WTC11 (cell line): Measurements from ENCODE around the gene PLPP7. TPM values are rescaled to one million over a fixed set of nuclear protein-coding genes. Genes with fewer than 3 reads are reported as not detected.
A peak's percentile ranks its signal among the peaks of the same experiment; 100 is the strongest.
"Not testable (repeated sequence)": the region's sequence is repeated elsewhere in the genome, so short reads cannot be mapped to it uniquely, and the experiment has no call there.

ENCODE experiments used
- ATAC-seq: fragments of 200-7000 bp; cut with Tn5 transposase; 2 replicates; pipeline ENCODE4 v1.10.0; 2021; ENCODE audit warnings: mild to moderate bottlenecking, moderate library complexity
- CTCF ChIA-PET: fragments of 300-600 bp; sonication (Branson Sonifier 250); formaldehyde crosslinking; loops from one replicate; lab custom pipeline; 2021; ENCODE audit warnings: antibody characterized with exemption; lab: Charles Lee
- POLR2A ChIA-PET: fragments of 350-600 bp; sonication (Branson Sonifier 250); formaldehyde crosslinking; loops from one replicate; lab custom pipeline; 2021; ENCODE audit warnings: antibody characterized with exemption; lab: Charles Lee
- DNase-seq: peaks from one replicate; pipeline ENCODE4 v3.0.0; 2021; ENCODE audit warnings: low spot score
- H3K27ac Mint-ChIP-seq: 2 replicates; pipeline ENCODE4 v1.8.0; 2021; ENCODE audit warnings: mixed read lengths
- H3K27me3 Mint-ChIP-seq: 2 replicates; pipeline ENCODE4 v1.8.0; 2021; ENCODE audit warnings: low read depth, mild to moderate bottlenecking, moderate library complexity, mixed read lengths
- H3K36me3 Mint-ChIP-seq: 2 replicates; pipeline ENCODE4 v1.8.0; 2021; ENCODE audit warnings: mixed read lengths
- H3K4me1 Mint-ChIP-seq: 2 replicates; pipeline ENCODE4 v1.8.0; 2022; ENCODE audit warnings: mixed read lengths
- H3K4me3 Mint-ChIP-seq: 2 replicates; pipeline ENCODE4 v1.8.0; 2021; ENCODE audit warnings: mild to moderate bottlenecking, moderate library complexity, mixed read lengths
- H3K9me3 Mint-ChIP-seq: 2 replicates; pipeline ENCODE4 v1.8.0; 2021; ENCODE audit warnings: mixed read lengths
- ATF1 ChIP-seq: sonication (generic); formaldehyde crosslinking; IDR thresholded peaks from 2 replicates; pipeline ENCODE4 v1.8.1; 2023; ENCODE audit warnings: mild to moderate bottlenecking, moderate library complexity, missing genetic modification reagents
- CREB1 ChIP-seq: sonication (generic); formaldehyde crosslinking; IDR thresholded peaks from 2 replicates; pipeline ENCODE4 v1.8.0; 2023; ENCODE audit warnings: mild to moderate bottlenecking, missing genetic modification reagents
- CREM ChIP-seq: sonication (generic); formaldehyde crosslinking; IDR thresholded peaks from 2 replicates; pipeline ENCODE4 v1.8.1; 2022; ENCODE audit warnings: mild to moderate bottlenecking, missing genetic modification reagents, moderate library complexity
- EMX1 ChIP-seq: fragments of 250-450 bp; sonication (Bioruptor Pico); IDR thresholded peaks from 2 replicates; pipeline ENCODE4 v1.8.0; 2021; ENCODE audit warnings: mild to moderate bottlenecking
- FOXJ3 ChIP-seq: sonication (generic); formaldehyde crosslinking; IDR thresholded peaks from 2 replicates; pipeline ENCODE4 v1.9.0; 2021; ENCODE audit warnings: missing genetic modification reagents, mild to moderate bottlenecking, borderline replicate concordance
- SOX15 ChIP-seq: fragments of 250-450 bp; sonication (Bioruptor Pico); IDR thresholded peaks from 2 replicates; pipeline ENCODE4 v1.9.0; 2021; ENCODE audit warnings: mild to moderate bottlenecking
- ZNF121 ChIP-seq: sonication (generic); formaldehyde crosslinking; IDR thresholded peaks from 2 replicates; pipeline ENCODE4 v1.8.0; 2023; ENCODE audit warnings: missing genetic modification reagents
- ZNF416 ChIP-seq: fragments of 250-450 bp; sonication (Bioruptor Pico); IDR thresholded peaks from 2 replicates; pipeline ENCODE4 v1.9.0; 2021; ENCODE audit warnings: mild to moderate bottlenecking, inconsistent platforms
- total RNA-seq: library from RNA; stranded (reverse); gene quantifications from 3 replicates; pipeline ENCODE4 v1.2.3, GENCODE V29; 2021
- TF ChIP-seq, protein P1 (sequence below): sonication (generic); formaldehyde crosslinking; IDR thresholded peaks from 2 replicates; pipeline ENCODE4 v1.8.1; 2023; ENCODE audit warnings: mild to moderate bottlenecking, moderate library complexity, missing genetic modification reagents
- TF ChIP-seq, protein P2 (sequence below): sonication (generic); formaldehyde crosslinking; IDR thresholded peaks from 2 replicates; pipeline ENCODE4 v1.8.1; 2023; ENCODE audit warnings: mild to moderate bottlenecking, missing genetic modification reagents, moderate library complexity
- TF ChIP-seq, protein P3 (sequence below): sonication (generic); formaldehyde crosslinking; IDR thresholded peaks from 2 replicates; pipeline ENCODE4 v1.8.0; 2022; ENCODE audit warnings: mild to moderate bottlenecking, missing genetic modification reagents
- TF ChIP-seq, protein P4 (sequence below): fragments of 250-450 bp; sonication (Bioruptor Pico); IDR thresholded peaks from 2 replicates; pipeline ENCODE4 v1.9.0; 2021; ENCODE audit warnings: mild to moderate bottlenecking
- TF ChIP-seq, protein P5 (sequence below): sonication (generic); formaldehyde crosslinking; IDR thresholded peaks from 2 replicates; pipeline ENCODE4 v1.8.1; 2022; ENCODE audit warnings: mild to moderate bottlenecking, moderate library complexity, missing genetic modification reagents

PLPP7 gene
- total RNA-seq, 1 experiment from 2014 or later = 4.2 TPM

DNA sequence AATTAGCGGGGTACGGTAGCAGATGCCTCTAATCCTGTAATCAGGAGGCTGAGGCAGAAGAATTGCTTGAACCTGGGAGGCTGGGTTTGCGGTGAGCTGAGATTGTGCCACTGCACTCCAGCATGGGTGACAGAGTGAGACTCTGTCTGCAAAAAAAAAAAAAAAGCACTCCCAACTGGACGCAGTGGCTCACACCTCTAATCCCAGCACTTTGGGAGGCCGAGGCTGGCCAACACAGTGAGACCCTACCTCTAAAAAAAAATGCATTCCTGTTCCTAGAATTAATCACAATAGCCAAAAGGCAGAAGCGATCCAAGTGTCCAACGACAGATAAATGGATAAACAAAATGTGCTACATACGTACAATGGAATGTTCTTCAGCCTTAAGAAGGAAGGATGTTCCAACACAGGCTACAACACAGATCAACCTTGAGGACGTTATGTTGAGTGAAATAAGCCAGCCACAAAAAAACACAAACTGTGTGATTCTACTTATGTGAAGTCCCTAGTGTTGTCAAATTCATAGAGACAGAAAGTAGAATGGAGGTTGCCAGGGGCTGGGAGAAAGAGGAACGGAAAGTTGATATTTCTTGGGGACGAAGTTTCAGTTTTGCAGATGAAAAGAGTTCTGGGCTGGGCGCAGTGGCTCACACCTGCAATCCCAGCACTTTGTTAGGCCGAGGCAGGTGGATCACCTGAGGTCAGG, 27.0 kb upstream of the PLPP7 start:
- H3K4me3 Mint-ChIP-seq = no peak overlapping the region
- CTCF ChIA-PET = interaction anchor here (0.5 kb wide), 1 partner anchor 79 kb away, joined by 4 read pairs; no protein-coding TSS in a partner anchor
- no peaks in the 10 kb centered on the region for H3K36me3 Mint-ChIP-seq
- H3K27ac Mint-ChIP-seq = peak overlapping the region; percentile 13; the same call in 1 of the 2 replicates
- no peaks in the 10 kb centered on the region for H3K27me3 Mint-ChIP-seq
- no peaks in the 10 kb centered on the region for H3K9me3 Mint-ChIP-seq
- H3K4me1 Mint-ChIP-seq = 0 out of 2 replicates have a peak, but pooled peaks cover 2% of the 10 kb centered on the region
- POLR2A ChIA-PET = no interaction called here
- ATAC-seq (no peak), DNase-seq (no peak)
- no peak for TF ChIP-seq ATF1 (CRISPR knock-in tag)
- peak; percentile 47; the same call in 1 of the 2 replicates for TF ChIP-seq ZNF121 (CRISPR knock-in tag)

DNA sequence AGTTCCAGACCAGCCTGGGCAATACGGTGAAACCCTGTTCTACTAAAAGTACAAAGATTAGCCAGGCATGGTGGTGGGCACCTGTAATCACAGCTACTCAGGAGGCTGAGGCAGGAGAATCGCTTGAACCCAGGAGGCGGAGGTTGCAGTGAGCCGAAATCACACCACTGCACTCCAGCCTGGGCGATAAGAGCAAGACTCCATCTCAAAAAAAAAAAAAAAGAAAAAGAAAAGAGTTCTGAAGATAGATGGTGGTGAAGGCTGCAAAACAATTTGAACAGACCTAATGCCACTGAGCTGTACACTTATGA, 26.5 kb upstream of the PLPP7 start:
- 0 out of 2 replicates have a peak overlapping the region, but pooled peaks have one; percentile 13 for H3K27ac Mint-ChIP-seq
- H3K4me1 Mint-ChIP-seq, H3K27me3 Mint-ChIP-seq, H3K36me3 Mint-ChIP-seq, H3K9me3 Mint-ChIP-seq, ATAC-seq, DNase-seq, H3K4me3 Mint-ChIP-seq, POLR2A ChIA-PET: not testable (repeated sequence)
- CTCF ChIA-PET = interaction anchor here (0.7 kb wide), 1 partner anchor 570 kb away, joined by 4 read pairs; the partner anchor contains the start of gene EXOSC2

DNA sequence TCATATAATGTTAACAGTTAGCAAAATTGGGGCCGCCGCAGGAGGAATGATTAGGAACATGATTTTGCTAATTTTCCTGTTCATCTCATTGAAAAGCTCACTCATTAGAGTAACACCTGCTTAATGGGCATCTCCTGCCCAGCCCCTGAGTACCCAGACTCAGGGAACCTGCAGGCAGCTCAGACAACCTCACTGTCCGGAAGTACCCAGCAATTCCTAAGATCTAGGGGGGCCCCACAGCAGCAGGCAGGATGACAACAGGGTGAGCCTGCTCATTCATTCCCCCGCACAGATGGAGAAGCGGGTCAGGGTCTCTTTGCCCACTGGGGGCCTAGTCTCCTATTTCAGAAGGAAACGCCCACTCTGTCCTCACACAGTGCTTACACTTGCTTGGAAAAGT, 25.8 kb upstream of the PLPP7 start:
- H3K27ac Mint-ChIP-seq = 0 out of 2 replicates have a peak overlapping the region, but pooled peaks have one; percentile 45
- no peak for DNase-seq
- no peaks in the 10 kb centered on the region for H3K9me3 Mint-ChIP-seq
- no peak for ATAC-seq
- no peaks in the 10 kb centered on the region for H3K27me3 Mint-ChIP-seq
- POLR2A ChIA-PET = no interaction called here
- H3K4me3 Mint-ChIP-seq = no peak overlapping the region
- no peak for TF ChIP-seq EMX1
- TF ChIP-seq CREB1 (CRISPR knock-in tag) = no peak
- TF ChIP-seq, protein P1, sequence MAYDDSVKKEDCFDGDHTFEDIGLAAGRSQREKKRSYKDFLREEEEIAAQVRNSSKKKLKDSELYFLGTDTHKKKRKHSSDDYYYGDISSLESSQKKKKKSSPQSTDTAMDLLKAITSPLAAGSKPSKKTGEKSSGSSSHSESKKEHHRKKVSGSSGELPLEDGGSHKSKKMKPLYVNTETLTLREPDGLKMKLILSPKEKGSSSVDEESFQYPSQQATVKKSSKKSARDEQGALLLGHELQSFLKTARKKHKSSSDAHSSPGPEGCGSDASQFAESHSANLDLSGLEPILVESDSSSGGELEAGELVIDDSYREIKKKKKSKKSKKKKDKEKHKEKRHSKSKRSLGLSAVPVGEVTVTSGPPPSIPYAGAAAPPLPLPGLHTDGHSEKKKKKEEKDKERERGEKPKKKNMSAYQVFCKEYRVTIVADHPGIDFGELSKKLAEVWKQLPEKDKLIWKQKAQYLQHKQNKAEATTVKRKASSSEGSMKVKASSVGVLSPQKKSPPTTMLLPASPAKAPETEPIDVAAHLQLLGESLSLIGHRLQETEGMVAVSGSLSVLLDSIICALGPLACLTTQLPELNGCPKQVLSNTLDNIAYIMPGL (CRISPR knock-in tag) = no peak
- no peak for TF ChIP-seq FOXJ3
- TF ChIP-seq, protein P2, sequence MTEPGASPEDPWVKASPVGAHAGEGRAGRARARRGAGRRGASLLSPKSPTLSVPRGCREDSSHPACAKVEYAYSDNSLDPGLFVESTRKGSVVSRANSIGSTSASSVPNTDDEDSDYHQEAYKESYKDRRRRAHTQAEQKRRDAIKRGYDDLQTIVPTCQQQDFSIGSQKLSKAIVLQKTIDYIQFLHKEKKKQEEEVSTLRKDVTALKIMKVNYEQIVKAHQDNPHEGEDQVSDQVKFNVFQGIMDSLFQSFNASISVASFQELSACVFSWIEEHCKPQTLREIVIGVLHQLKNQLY = no peak
- TF ChIP-seq, protein P3, sequence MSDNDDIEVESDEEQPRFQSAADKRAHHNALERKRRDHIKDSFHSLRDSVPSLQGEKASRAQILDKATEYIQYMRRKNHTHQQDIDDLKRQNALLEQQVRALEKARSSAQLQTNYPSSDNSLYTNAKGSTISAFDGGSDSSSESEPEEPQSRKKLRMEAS (CRISPR knock-in tag) = no peak
- no peak for TF ChIP-seq ZNF416 (CRISPR knock-in tag)
- TF ChIP-seq, protein P4, sequence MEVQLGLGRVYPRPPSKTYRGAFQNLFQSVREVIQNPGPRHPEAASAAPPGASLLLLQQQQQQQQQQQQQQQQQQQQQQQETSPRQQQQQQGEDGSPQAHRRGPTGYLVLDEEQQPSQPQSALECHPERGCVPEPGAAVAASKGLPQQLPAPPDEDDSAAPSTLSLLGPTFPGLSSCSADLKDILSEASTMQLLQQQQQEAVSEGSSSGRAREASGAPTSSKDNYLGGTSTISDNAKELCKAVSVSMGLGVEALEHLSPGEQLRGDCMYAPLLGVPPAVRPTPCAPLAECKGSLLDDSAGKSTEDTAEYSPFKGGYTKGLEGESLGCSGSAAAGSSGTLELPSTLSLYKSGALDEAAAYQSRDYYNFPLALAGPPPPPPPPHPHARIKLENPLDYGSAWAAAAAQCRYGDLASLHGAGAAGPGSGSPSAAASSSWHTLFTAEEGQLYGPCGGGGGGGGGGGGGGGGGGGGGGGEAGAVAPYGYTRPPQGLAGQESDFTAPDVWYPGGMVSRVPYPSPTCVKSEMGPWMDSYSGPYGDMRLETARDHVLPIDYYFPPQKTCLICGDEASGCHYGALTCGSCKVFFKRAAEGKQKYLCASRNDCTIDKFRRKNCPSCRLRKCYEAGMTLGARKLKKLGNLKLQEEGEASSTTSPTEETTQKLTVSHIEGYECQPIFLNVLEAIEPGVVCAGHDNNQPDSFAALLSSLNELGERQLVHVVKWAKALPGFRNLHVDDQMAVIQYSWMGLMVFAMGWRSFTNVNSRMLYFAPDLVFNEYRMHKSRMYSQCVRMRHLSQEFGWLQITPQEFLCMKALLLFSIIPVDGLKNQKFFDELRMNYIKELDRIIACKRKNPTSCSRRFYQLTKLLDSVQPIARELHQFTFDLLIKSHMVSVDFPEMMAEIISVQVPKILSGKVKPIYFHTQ (CRISPR knock-in tag) = no peak
- no peak for TF ChIP-seq SOX15 (CRISPR knock-in tag)
- TF ChIP-seq, protein P5, sequence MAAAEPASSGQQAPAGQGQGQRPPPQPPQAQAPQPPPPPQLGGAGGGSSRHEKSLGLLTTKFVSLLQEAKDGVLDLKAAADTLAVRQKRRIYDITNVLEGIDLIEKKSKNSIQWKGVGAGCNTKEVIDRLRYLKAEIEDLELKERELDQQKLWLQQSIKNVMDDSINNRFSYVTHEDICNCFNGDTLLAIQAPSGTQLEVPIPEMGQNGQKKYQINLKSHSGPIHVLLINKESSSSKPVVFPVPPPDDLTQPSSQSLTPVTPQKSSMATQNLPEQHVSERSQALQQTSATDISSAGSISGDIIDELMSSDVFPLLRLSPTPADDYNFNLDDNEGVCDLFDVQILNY (CRISPR knock-in tag) = no peak
- no peak for TF ChIP-seq CREM (CRISPR knock-in tag)
- no peaks in the 10 kb centered on the region for H3K36me3 Mint-ChIP-seq
- CTCF ChIA-PET = interaction anchor here (0.7 to 1.6 kb wide), 3 partner anchors 73 to 570 kb away, joined by 3 to 9 read pairs (median 4); partner anchors contain the start of gene EXOSC2
- 0 out of 2 replicates have a peak, but pooled peaks cover 2% of the 10 kb centered on the region for H3K4me1 Mint-ChIP-seq
